Fibroblast of lung (primary cell): ENCODE data around the gene SUV39H2.
"Not testable (repeated sequence)": the region's sequence is repeated elsewhere in the genome, so short reads cannot be mapped to it uniquely, and the experiment has no call there.

ENCODE experiments used
- CTCF ChIP-seq, 2 donors: IDR thresholded peaks in 1 of 2; conservative IDR thresholded peaks in 1 of 2; 1 replicate in 1 of 2; 2 replicates in 1 of 2; pipeline ENCODE4 v1.5.1; 2011 to 2012; ENCODE audit warnings: low read length in 2 of 2, control low read depth in 1 of 2, inconsistent platforms in 1 of 2, low read depth in 1 of 2, mild to moderate bottlenecking in 1 of 2
- EZH2 ChIP-seq: IDR thresholded peaks from 2 replicates; pipeline ENCODE4 v1.5.1; 2012; ENCODE audit warnings: low read length, control low read depth, mild to moderate bottlenecking; ENCODE audit errors: missing control alignments

GRCh38 chr10:14864466-14864865, 14.2 kb upstream of the SUV39H2 start:
- TF ChIP-seq CTCF (conservative IDR thresholded peaks at IDR 0.05 in 1 of 2, IDR thresholded peaks at IDR 0.05 in 1 of 2; ENCODE audit: low read depth in 1 of 2, low read length in 2 of 2); EZH2: not testable (repeated sequence)
